Measurements from ENCODE around the gene WDR46. TPM values are rescaled to one million over a fixed set of nuclear protein-coding genes. Genes with fewer than 3 reads are reported as not detected.

The WDR46 gene
- total and polyA plus RNA-seq, 2 of the 13 experiments (the other 11 are each of a cell fraction or from before 2014, with no cell fraction given) = 47.4 to 105 TPM

GRCh38 chr6:33313709-33314514, 24.9 kb upstream of the WDR46 start, which contains the start of gene TAPBP (continued):
- TF ChIP-seq ZXDC (CRISPR knock-in tag; IDR thresholded peaks at IDR 0.05) (peak; percentile 80; the same call in 1 of the 2 replicates), ZNF607 (CRISPR knock-in tag; IDR thresholded peaks at IDR 0.05; ENCODE audit: borderline replicate concordance) (no peak; the same call in 1 of the 2 replicates), WIZ (CRISPR knock-in tag; IDR thresholded peaks at IDR 0.05) (0 out of 2 replicates have a peak, but pooled peaks have one; percentile 63), ZNF614 (CRISPR knock-in tag; IDR thresholded peaks at IDR 0.05; ENCODE audit: borderline replicate concordance) (no peak), ZBTB49 (CRISPR knock-in tag; IDR thresholded peaks at IDR 0.05; ENCODE audit: borderline replicate concordance) (no peak), ZNF883 (CRISPR knock-in tag; IDR thresholded peaks at IDR 0.05; ENCODE audit: not compliant biosample characterization) (no peak), SIN3A (IDR thresholded peaks at IDR 0.05; ENCODE audit: borderline replicate concordance, low read depth, low read length) (peak; percentile 22; the same call in 1 of the 2 replicates), PRMT3 (CRISPR knock-in tag; IDR thresholded peaks at IDR 0.05; ENCODE audit: borderline replicate concordance, low read depth) (no peak), HNF4A (CRISPR knock-in tag; IDR thresholded peaks at IDR 0.05) (no peak), MIXL1 (CRISPR knock-in tag; IDR thresholded peaks at IDR 0.05) (0 out of 2 replicates have a peak, but pooled peaks have one; percentile 10), ZKSCAN5 (CRISPR knock-in tag; IDR thresholded peaks at IDR 0.05) (no peak), SALL1 (CRISPR knock-in tag; IDR thresholded peaks at IDR 0.05) (peak; percentile 80), ZNF788 (CRISPR knock-in tag; IDR thresholded peaks at IDR 0.05; ENCODE audit: borderline replicate concordance) (0 out of 2 replicates have a peak, but pooled peaks have one; percentile 66), ZBTB39 (CRISPR knock-in tag; IDR thresholded peaks at IDR 0.05) (no peak; the same call in 1 of the 2 replicates), ZNF382 (CRISPR knock-in tag; IDR thresholded peaks at IDR 0.05; ENCODE audit: borderline replicate concordance) (no peak), RARA (CRISPR knock-in tag; IDR thresholded peaks at IDR 0.05) (0 out of 2 replicates have a peak, but pooled peaks have one; percentile 2), ZNF678 (CRISPR knock-in tag; IDR thresholded peaks at IDR 0.05) (peak; percentile 77; the same call in 1 of the 2 replicates), EZH2 (conservative IDR thresholded peaks at IDR 0.05; ENCODE audit: low read depth, low read length) (no peak), ATAD3A (CRISPR knock-in tag; IDR thresholded peaks at IDR 0.05) (no peak; the same call in 1 of the 2 replicates)
